GM21360 (cell line): ENCODE data around the gene GTF2H2.
"Not testable (repeated sequence)": the region's sequence is repeated elsewhere in the genome, so short reads cannot be mapped to it uniquely, and the experiment has no call there.

Experiments used
- ATAC-seq: cut with Tn5 transposase; IDR thresholded peaks from one replicate; pipeline ENCODE4 v1.9.1; 2021; ENCODE audit warnings: mild to moderate bottlenecking, moderate library complexity; ENCODE audit not compliant: unreplicated experiment

The GTF2H2 gene

GRCh38 chr5:71067262-71067928, at the start of gene GTF2H2:
TSS of gene GTF2H2 (minus strand) at chr5:71067676. CDS start at chr5:71062763, 4,913 bp downstream.
- peak; percentile 96 for ATAC-seq

- ATAC-seq, result not testable (repeated sequence)
Observed at GRCh38 chr5:71109730-71110275, 42.3 kb upstream of the GTF2H2 start.

- not testable (repeated sequence) for ATAC-seq
Observed at GRCh38 chr5:71099996-71100395, 32.5 kb upstream of the GTF2H2 start.

- ATAC-seq, result not testable (repeated sequence)
Observed at GRCh38 chr5:71097930-71098203, 30.4 kb upstream of the GTF2H2 start.

- ATAC-seq, result not testable (repeated sequence)
Observed at GRCh38 chr5:71097173-71097929, 29.9 kb upstream of the GTF2H2 start.

- not testable (repeated sequence) for ATAC-seq
Observed at GRCh38 chr5:71089773-71090172, 22.3 kb upstream of the GTF2H2 start.

- ATAC-seq, result not testable (repeated sequence)
Observed at GRCh38 chr5:71088754-71089153, 21.3 kb upstream of the GTF2H2 start.

- ATAC-seq, result not testable (repeated sequence)
Observed at GRCh38 chr5:71086145-71086544, 18.7 kb upstream of the GTF2H2 start.

GRCh38 chr5:71084280-71085063, 17.0 kb upstream of the GTF2H2 start:
- ATAC-seq, result not testable (repeated sequence)

GRCh38 chr5:71082898-71083297, 15.4 kb upstream of the GTF2H2 start:
- not testable (repeated sequence) for ATAC-seq

GRCh38 chr5:71082340-71082739, 14.9 kb upstream of the GTF2H2 start:
- not testable (repeated sequence) for ATAC-seq

- ATAC-seq, result not testable (repeated sequence)
Observed at GRCh38 chr5:71061322-71061721, 6.2 kb downstream of the GTF2H2 start.

- ATAC-seq, result not testable (repeated sequence)
Observed at GRCh38 chr5:71059426-71059825, 8.1 kb downstream of the GTF2H2 start.

- not testable (repeated sequence) for ATAC-seq
Observed at GRCh38 chr5:71044808-71045207, 22.7 kb downstream of the GTF2H2 start.

- ATAC-seq, result not testable (repeated sequence)
Observed at GRCh38 chr5:71044128-71044527, 23.3 kb downstream of the GTF2H2 start.

- not testable (repeated sequence) for ATAC-seq
Observed at GRCh38 chr5:71031046-71031776, 36.3 kb downstream of the GTF2H2 start.

- not testable (repeated sequence) for ATAC-seq
Observed at GRCh38 chr5:71025289-71025953, 42.1 kb downstream of the GTF2H2 start, which contains the start of gene NAIP. TSS of gene NAIP (minus strand) at chr5:71025339. CDS start at chr5:71012915, 12,424 bp downstream.

GRCh38 chr5:71020643-71021042, 46.8 kb downstream of the GTF2H2 start:
- ATAC-seq, result not testable (repeated sequence)

- ATAC-seq, result not testable (repeated sequence)
Observed at GRCh38 chr5:71018376-71019005, 49.0 kb downstream of the GTF2H2 start.
